HepG2 (cell line): ENCODE measurements around the gene TULP4. TPM values are rescaled to one million over a fixed set of nuclear protein-coding genes. Genes with fewer than 3 reads are reported as not detected.

Experiments used
- AGO1 ChIP-seq: fragments of 200-400 bp; formaldehyde crosslinking; IDR thresholded peaks from 2 replicates; pipeline ENCODE4 v1.6.1; 2017; ENCODE audit warnings: mild to moderate bottlenecking, low read depth, low read length, moderate library complexity; ENCODE audit not compliant: poor library complexity, severe bottlenecking
- ASH2L ChIP-seq: fragments of 300-600, 200-600 bp; sonication (generic); IDR thresholded peaks from 2 replicates; pipeline ENCODE4 v1.7.0; 2017; ENCODE audit warnings: low read depth, mild to moderate bottlenecking, moderate library complexity, mixed read lengths, low read length; ENCODE audit not compliant: insufficient read length
- CCDC6 ChIP-seq: sonication (generic); formaldehyde crosslinking; IDR thresholded peaks from 2 replicates; pipeline ENCODE4 v1.8.1; 2022; ENCODE audit warnings: mild to moderate bottlenecking, missing genetic modification reagents, moderate library complexity
- FOSL2 ChIP-seq: sonication (generic); formaldehyde crosslinking; IDR thresholded peaks from 2 replicates; pipeline ENCODE4 v1.4.0; 2020; ENCODE audit warnings: missing genetic modification reagents
- HNRNPK ChIP-seq: fragments of 200-400 bp; formaldehyde crosslinking; IDR thresholded peaks from 2 replicates; pipeline ENCODE4 v1.6.1; 2018; ENCODE audit warnings: low read length, low read depth, moderate library complexity, mild to moderate bottlenecking; ENCODE audit not compliant: poor library complexity, severe bottlenecking
- RCOR2 ChIP-seq: IDR thresholded peaks from 2 replicates; pipeline ENCODE4 v1.6.1; 2016; ENCODE audit warnings: missing biosample characterization, missing genetic modification reagents
- STAG1 ChIP-seq: sonication (generic); formaldehyde crosslinking; IDR thresholded peaks from 2 replicates; pipeline ENCODE4 v1.4.0; 2020; ENCODE audit warnings: missing genetic modification reagents
- THAP11 ChIP-seq: IDR thresholded peaks from 2 replicates; pipeline ENCODE4 v1.6.1; 2016; ENCODE audit warnings: missing biosample characterization, missing genetic modification reagents
- ZBTB1 ChIP-seq: sonication (generic); formaldehyde crosslinking; IDR thresholded peaks from 2 replicates; pipeline ENCODE4 v1.4.0; 2020; ENCODE audit warnings: missing genetic modification reagents, borderline replicate concordance
- polyA plus RNA-seq, 8 experiments: library from polyadenylated mRNA; depleted of rRNA in 3 of 8; stranded (reverse) in 7 of 8; unstranded in 1 of 8; fragments of >200 nt; fragmentation: Illumina TruSeq in 4 of 8; extraction: Trizol in 4 of 8; gene quantifications; 2 replicates each; pipeline versions ENCODE4 v1.2.1 to v1.2.3, GENCODE V29; 2011 to 2016; ENCODE audit warnings: low read depth in 4 of 8, missing spikeins in 1 of 8, mixed read lengths in 1 of 8; ENCODE audit not compliant: insufficient read depth in 1 of 8
- total RNA-seq, 5 experiments: library from RNA; depleted of rRNA; stranded (reverse); fragments of >200 nt; fragmentation: Illumina TruSeq; extraction: Trizol; gene quantifications; 2 replicates each; pipeline ENCODE4 v1.2.3, GENCODE V29; 2016; ENCODE audit warnings: low read depth in 1 of 5
- TF ChIP-seq, protein P1 (sequence below): sonication (generic); formaldehyde crosslinking; IDR thresholded peaks from 2 replicates; pipeline ENCODE4 v1.4.0; 2020; ENCODE audit warnings: missing genetic modification reagents
- TF ChIP-seq, protein P2 (sequence below): sonication (generic); formaldehyde crosslinking; IDR thresholded peaks from 2 replicates; pipeline ENCODE4 v1.5.0; 2020; ENCODE audit warnings: missing genetic modification reagents
- TF ChIP-seq, protein P3 (sequence below): sonication (generic); formaldehyde crosslinking; IDR thresholded peaks from 2 replicates; pipeline ENCODE4 v1.4.0; 2020; ENCODE audit warnings: missing genetic modification reagents, borderline replicate concordance
- TF ChIP-seq, protein P4 (sequence below): sonication (generic); formaldehyde crosslinking; IDR thresholded peaks from 2 replicates; pipeline ENCODE4 v1.4.0; 2020; ENCODE audit warnings: missing genetic modification reagents
- TF ChIP-seq, protein P5 (sequence below): sonication (generic); formaldehyde crosslinking; IDR thresholded peaks from 2 replicates; pipeline ENCODE4 v1.4.0; 2020; ENCODE audit warnings: mild to moderate bottlenecking, missing genetic modification reagents
- TF ChIP-seq, protein P6 (sequence below): IDR thresholded peaks from 2 replicates; pipeline ENCODE4 v1.6.1; 2016; ENCODE audit warnings: low read depth

The TULP4 gene
- total and polyA plus RNA-seq, 2 of the 13 experiments (the other 11 are each of a cell fraction or from before 2014, with no cell fraction given), result 21.1 to 122 TPM

DNA sequence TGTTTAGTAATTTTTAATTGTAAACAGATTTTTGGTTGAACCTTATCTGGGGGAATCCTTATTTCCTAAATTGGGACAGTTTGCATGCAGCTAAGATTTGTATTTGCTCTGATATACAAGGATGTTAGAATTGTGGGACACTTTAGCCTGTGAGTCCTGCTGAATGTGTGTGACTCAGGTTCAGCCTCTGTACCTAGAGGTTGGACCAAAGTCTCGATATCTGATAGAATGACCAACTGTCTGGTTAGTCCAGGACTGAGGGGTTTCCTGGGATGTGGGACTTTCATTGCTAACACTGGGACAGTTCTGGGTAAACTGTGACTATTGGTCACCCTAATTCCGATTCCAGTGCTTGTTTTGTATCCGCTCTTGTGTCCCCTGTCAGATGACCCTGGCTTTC lies 20.2 kb upstream of the TULP4 start (continued):
- TF ChIP-seq, protein P1, sequence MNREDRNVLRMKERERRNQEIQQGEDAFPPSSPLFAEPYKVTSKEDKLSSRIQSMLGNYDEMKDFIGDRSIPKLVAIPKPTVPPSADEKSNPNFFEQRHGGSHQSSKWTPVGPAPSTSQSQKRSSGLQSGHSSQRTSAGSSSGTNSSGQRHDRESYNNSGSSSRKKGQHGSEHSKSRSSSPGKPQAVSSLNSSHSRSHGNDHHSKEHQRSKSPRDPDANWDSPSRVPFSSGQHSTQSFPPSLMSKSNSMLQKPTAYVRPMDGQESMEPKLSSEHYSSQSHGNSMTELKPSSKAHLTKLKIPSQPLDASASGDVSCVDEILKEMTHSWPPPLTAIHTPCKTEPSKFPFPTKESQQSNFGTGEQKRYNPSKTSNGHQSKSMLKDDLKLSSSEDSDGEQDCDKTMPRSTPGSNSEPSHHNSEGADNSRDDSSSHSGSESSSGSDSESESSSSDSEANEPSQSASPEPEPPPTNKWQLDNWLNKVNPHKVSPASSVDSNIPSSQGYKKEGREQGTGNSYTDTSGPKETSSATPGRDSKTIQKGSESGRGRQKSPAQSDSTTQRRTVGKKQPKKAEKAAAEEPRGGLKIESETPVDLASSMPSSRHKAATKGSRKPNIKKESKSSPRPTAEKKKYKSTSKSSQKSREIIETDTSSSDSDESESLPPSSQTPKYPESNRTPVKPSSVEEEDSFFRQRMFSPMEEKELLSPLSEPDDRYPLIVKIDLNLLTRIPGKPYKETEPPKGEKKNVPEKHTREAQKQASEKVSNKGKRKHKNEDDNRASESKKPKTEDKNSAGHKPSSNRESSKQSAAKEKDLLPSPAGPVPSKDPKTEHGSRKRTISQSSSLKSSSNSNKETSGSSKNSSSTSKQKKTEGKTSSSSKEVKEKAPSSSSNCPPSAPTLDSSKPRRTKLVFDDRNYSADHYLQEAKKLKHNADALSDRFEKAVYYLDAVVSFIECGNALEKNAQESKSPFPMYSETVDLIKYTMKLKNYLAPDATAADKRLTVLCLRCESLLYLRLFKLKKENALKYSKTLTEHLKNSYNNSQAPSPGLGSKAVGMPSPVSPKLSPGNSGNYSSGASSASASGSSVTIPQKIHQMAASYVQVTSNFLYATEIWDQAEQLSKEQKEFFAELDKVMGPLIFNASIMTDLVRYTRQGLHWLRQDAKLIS (CRISPR knock-in tag), result no peak
- TF ChIP-seq, protein P2, sequence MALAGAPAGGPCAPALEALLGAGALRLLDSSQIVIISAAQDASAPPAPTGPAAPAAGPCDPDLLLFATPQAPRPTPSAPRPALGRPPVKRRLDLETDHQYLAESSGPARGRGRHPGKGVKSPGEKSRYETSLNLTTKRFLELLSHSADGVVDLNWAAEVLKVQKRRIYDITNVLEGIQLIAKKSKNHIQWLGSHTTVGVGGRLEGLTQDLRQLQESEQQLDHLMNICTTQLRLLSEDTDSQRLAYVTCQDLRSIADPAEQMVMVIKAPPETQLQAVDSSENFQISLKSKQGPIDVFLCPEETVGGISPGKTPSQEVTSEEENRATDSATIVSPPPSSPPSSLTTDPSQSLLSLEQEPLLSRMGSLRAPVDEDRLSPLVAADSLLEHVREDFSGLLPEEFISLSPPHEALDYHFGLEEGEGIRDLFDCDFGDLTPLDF (CRISPR knock-in tag), result no peak
- TF ChIP-seq AGO1 (no peak), ASH2L (no peak), THAP11 (CRISPR knock-in tag) (no peak), HNRNPK (no peak), STAG1 (CRISPR knock-in tag) (no peak), RCOR2 (CRISPR knock-in tag) (no peak), ZBTB1 (CRISPR knock-in tag) (no peak), CCDC6 (CRISPR knock-in tag) (no peak), FOSL2 (CRISPR knock-in tag) (0 out of 2 replicates have a peak, but pooled peaks have one; percentile 12)
- TF ChIP-seq, protein P3, sequence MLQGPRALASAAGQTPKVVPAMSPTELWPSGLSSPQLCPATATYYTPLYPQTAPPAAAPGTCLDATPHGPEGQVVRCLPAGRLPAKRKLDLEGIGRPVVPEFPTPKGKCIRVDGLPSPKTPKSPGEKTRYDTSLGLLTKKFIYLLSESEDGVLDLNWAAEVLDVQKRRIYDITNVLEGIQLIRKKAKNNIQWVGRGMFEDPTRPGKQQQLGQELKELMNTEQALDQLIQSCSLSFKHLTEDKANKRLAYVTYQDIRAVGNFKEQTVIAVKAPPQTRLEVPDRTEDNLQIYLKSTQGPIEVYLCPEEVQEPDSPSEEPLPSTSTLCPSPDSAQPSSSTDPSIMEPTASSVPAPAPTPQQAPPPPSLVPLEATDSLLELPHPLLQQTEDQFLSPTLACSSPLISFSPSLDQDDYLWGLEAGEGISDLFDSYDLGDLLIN (CRISPR knock-in tag), result no peak
- TF ChIP-seq, protein P4, sequence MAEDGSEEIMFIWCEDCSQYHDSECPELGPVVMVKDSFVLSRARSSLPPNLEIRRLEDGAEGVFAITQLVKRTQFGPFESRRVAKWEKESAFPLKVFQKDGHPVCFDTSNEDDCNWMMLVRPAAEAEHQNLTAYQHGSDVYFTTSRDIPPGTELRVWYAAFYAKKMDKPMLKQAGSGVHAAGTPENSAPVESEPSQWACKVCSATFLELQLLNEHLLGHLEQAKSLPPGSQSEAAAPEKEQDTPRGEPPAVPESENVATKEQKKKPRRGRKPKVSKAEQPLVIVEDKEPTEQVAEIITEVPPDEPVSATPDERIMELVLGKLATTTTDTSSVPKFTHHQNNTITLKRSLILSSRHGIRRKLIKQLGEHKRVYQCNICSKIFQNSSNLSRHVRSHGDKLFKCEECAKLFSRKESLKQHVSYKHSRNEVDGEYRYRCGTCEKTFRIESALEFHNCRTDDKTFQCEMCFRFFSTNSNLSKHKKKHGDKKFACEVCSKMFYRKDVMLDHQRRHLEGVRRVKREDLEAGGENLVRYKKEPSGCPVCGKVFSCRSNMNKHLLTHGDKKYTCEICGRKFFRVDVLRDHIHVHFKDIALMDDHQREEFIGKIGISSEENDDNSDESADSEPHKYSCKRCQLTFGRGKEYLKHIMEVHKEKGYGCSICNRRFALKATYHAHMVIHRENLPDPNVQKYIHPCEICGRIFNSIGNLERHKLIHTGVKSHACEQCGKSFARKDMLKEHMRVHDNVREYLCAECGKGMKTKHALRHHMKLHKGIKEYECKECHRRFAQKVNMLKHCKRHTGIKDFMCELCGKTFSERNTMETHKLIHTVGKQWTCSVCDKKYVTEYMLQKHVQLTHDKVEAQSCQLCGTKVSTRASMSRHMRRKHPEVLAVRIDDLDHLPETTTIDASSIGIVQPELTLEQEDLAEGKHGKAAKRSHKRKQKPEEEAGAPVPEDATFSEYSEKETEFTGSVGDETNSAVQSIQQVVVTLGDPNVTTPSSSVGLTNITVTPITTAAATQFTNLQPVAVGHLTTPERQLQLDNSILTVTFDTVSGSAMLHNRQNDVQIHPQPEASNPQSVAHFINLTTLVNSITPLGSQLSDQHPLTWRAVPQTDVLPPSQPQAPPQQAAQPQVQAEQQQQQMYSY, result 0 out of 2 replicates have a peak, but pooled peaks have one; percentile 23
- TF ChIP-seq, protein P5, sequence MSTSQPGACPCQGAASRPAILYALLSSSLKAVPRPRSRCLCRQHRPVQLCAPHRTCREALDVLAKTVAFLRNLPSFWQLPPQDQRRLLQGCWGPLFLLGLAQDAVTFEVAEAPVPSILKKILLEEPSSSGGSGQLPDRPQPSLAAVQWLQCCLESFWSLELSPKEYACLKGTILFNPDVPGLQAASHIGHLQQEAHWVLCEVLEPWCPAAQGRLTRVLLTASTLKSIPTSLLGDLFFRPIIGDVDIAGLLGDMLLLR (CRISPR knock-in tag), result no peak
- TF ChIP-seq, protein P6, sequence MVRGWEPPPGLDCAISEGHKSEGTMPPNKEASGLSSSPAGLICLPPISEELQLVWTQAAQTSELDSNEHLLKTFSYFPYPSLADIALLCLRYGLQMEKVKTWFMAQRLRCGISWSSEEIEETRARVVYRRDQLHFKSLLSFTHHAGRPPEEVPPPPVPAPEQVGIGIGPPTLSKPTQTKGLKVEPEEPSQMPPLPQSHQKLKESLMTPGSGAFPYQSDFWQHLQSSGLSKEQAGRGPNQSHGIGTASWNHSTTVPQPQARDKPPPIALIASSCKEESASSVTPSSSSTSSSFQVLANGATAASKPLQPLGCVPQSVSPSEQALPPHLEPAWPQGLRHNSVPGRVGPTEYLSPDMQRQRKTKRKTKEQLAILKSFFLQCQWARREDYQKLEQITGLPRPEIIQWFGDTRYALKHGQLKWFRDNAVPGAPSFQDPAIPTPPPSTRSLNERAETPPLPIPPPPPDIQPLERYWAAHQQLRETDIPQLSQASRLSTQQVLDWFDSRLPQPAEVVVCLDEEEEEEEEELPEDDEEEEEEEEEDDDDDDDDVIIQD, result peak; percentile 79
